Endothelial cell of umbilical vein (primary cell): ENCODE data around the gene DPP6. TPM values are rescaled to one million over a fixed set of nuclear protein-coding genes. Genes with fewer than 3 reads are reported as not detected.

Experiments used
- BruUV-seq: library from RNA; stranded (reverse); fragments of 400-500 nt; replicated peaks from 2 replicates; lab custom pipeline; 2021; lab: Mats Ljungman, UMichigan
- CTCF ChIA-PET: fragments of 300-600, 350-600 bp; sonication (Branson Sonifier 250); formaldehyde crosslinking; loops from one replicate; lab custom pipeline; 2021; ENCODE audit warnings: antibody characterized with exemption, inconsistent platforms; lab: Charles Lee
- POLR2A ChIA-PET: fragments of 300-600, 350-600 bp; sonication (Branson Sonifier 250); formaldehyde crosslinking; loops from one replicate; lab custom pipeline; 2021; ENCODE audit warnings: antibody characterized with exemption, inconsistent platforms; lab: Charles Lee
- DNase-seq: peaks from one replicate; pipeline ENCODE4 v3.0.0-alpha.2; 2011; ENCODE audit warnings: low read depth, low spot score
- FAIRE-seq: peaks from 2 replicates; lab custom pipeline; 2011; peaks lifted over from hg19 to GRCh38; lab: Jason Lieb, UNC
- H2AFZ ChIP-seq: 2 replicates; pipeline ENCODE4 v1.6.0; 2012; ENCODE audit warnings: low read depth, low read length, control low read depth, inconsistent platforms
- H3K27ac ChIP-seq: 2 replicates; pipeline ENCODE4 v1.5.1; 2011; ENCODE audit warnings: low read depth, mild to moderate bottlenecking, control low read depth, low read length, moderate library complexity; ENCODE audit not compliant: insufficient read depth
- H3K27me3 ChIP-seq, 2 experiments: 2 replicates each; pipeline versions ENCODE4 v1.6.0 to v1.6.1; 2011; ENCODE audit warnings: low read length in 2 of 2, mixed read lengths in 1 of 2; ENCODE audit not compliant: control insufficient read depth in 2 of 2, insufficient read depth in 2 of 2
- H3K36me3 ChIP-seq, 2 experiments: 2 replicates in 1 of 2; 3 replicates in 1 of 2; pipeline ENCODE4 v1.5.1; 2011; ENCODE audit warnings: low read length in 2 of 2, mild to moderate bottlenecking in 1 of 2, moderate library complexity in 1 of 2; ENCODE audit not compliant: control insufficient read depth in 2 of 2, insufficient read depth in 2 of 2; ENCODE audit errors: extremely low read depth in 1 of 2
- H3K4me1 ChIP-seq: 3 replicates; pipeline ENCODE4 v1.5.1; 2011; ENCODE audit warnings: mild to moderate bottlenecking, low read length; ENCODE audit not compliant: control insufficient read depth, insufficient read depth; ENCODE audit errors: extremely low read depth
- H3K4me2 ChIP-seq: 2 replicates; pipeline ENCODE4 v1.6.1; 2011; ENCODE audit warnings: low read length, control low read depth, mixed read lengths; ENCODE audit not compliant: insufficient read depth
- H3K4me3 ChIP-seq, 3 experiments: fragments of 200-600 bp in 1 of 3; sonication (generic), shearing (Covaris generic) in 1 of 3; replicated peaks in 1 of 3; 2 replicates each; pipeline ENCODE4 v1.5.1; 2011 to 2016; ENCODE audit warnings: control low read depth in 3 of 3, low read length in 3 of 3, mild to moderate bottlenecking in 2 of 3, inconsistent platforms in 1 of 3, low read depth in 1 of 3, moderate library complexity in 1 of 3; ENCODE audit not compliant: insufficient read depth in 1 of 3
- H3K79me2 ChIP-seq: 2 replicates; pipeline ENCODE4 v1.6.0; 2012; ENCODE audit warnings: low read length, inconsistent platforms; ENCODE audit not compliant: control insufficient read depth, insufficient read depth
- H3K9ac ChIP-seq: replicated peaks from 2 replicates; pipeline ENCODE3; 2011; ENCODE audit warnings: low read length, control low read depth; ENCODE audit not compliant: insufficient read depth; ENCODE audit errors: extremely low read depth
- H3K9me1 ChIP-seq: replicated peaks from 3 replicates; pipeline ENCODE4 v1.6.0; 2011; ENCODE audit warnings: mild to moderate bottlenecking, low read length; ENCODE audit not compliant: control insufficient read depth, insufficient read depth; ENCODE audit errors: extremely low read depth
- H3K9me3 ChIP-seq: replicated peaks from 2 replicates; pipeline ENCODE4 v1.5.1; 2012; ENCODE audit warnings: low read length, inconsistent platforms; ENCODE audit not compliant: control insufficient read depth, insufficient read depth
- H4K20me1 ChIP-seq: replicated peaks from 2 replicates; pipeline ENCODE3; 2011; ENCODE audit warnings: mild to moderate bottlenecking, low read length; ENCODE audit not compliant: control insufficient read depth, insufficient read depth; ENCODE audit errors: extremely low read depth
- EZH2 ChIP-seq: IDR thresholded peaks from 2 replicates; pipeline ENCODE4 v1.6.1; 2012; ENCODE audit warnings: borderline replicate concordance, low read depth, mild to moderate bottlenecking, moderate library complexity, low read length, inconsistent platforms; ENCODE audit not compliant: severe bottlenecking
- FOS ChIP-seq: IDR thresholded peaks from 2 replicates; pipeline ENCODE4 v1.6.1; 2011; ENCODE audit warnings: mild to moderate bottlenecking, low read length, moderate library complexity, borderline replicate concordance; ENCODE audit not compliant: insufficient read depth
- GATA2 ChIP-seq: IDR thresholded peaks from 2 replicates; pipeline ENCODE4 v1.7.0; 2011; ENCODE audit warnings: low read depth, mild to moderate bottlenecking, moderate library complexity, mixed read lengths, low read length; ENCODE audit not compliant: insufficient read length, insufficient read depth
- JUN ChIP-seq: IDR thresholded peaks from 2 replicates; pipeline ENCODE4 v1.6.1; 2011; ENCODE audit warnings: borderline replicate concordance, low read depth; ENCODE audit not compliant: insufficient read length, insufficient read depth
- MYC ChIP-seq: IDR thresholded peaks from one replicate; pipeline ENCODE4 v1.6.1; 2011; ENCODE audit warnings: mild to moderate bottlenecking, low read depth, low read length
- POLR2A ChIP-seq: IDR thresholded peaks from 2 replicates; pipeline ENCODE4 v1.6.1; 2012; ENCODE audit warnings: low read depth, mild to moderate bottlenecking, control low read depth, low read length
- POLR2AphosphoS5 ChIP-seq: IDR thresholded peaks from 2 replicates; pipeline ENCODE4 v1.6.1; 2012; ENCODE audit warnings: low read depth, mild to moderate bottlenecking, control low read depth, low read length, moderate library complexity; ENCODE audit not compliant: insufficient read depth
- dilution Hi-C: fragments of 300-500 bp; cut with MboI; formaldehyde crosslinking; loops from one replicate; pipeline ENCODE4 v1.15.0; 2019; ENCODE audit warnings: low sequenced_read_pairs; ENCODE audit not compliant: extremely low pct_ligation_motif_present
- intact Hi-C: fragments of 100-400 bp; cut with micrococcal nuclease; formaldehyde crosslinking; loops from one replicate; pipeline ENCODE4 v1.10.0; 2022
- polyA plus RNA-seq, 4 experiments: library from polyadenylated mRNA; depleted of rRNA in 3 of 4; stranded (reverse) in 3 of 4; unstranded in 1 of 4; fragments of >200 nt; gene quantifications; 2 replicates each; pipeline versions ENCODE4 v1.2.1 to v1.2.3, GENCODE V29; 2011 to 2012; ENCODE audit warnings: missing spikeins in 1 of 4
- total RNA-seq: library from RNA; stranded (reverse); gene quantifications from 2 replicates; pipeline ENCODE4 v1.2.3, GENCODE V29; 2021
- TF ChIP-seq, protein P1 (sequence below), 2 donors: IDR thresholded peaks; 1 replicate in 1 of 2; 2 replicates in 1 of 2; pipeline ENCODE4 v1.5.1; 2011; ENCODE audit warnings: low read length in 2 of 2, mild to moderate bottlenecking in 2 of 2, moderate library complexity in 2 of 2, control low read depth in 1 of 2, inconsistent platforms in 1 of 2, low read depth in 1 of 2; ENCODE audit not compliant: insufficient read depth in 1 of 2; ENCODE audit errors: extremely low read depth in 1 of 2
- TF ChIP-seq, protein P2 (sequence below): IDR thresholded peaks from 2 replicates; pipeline ENCODE4 v1.6.1; 2011; ENCODE audit not compliant: insufficient read depth, insufficient read length

The DPP6 gene
- total and polyA plus RNA-seq, 2 donors (not counting 3 experiments of a cell fraction or from before 2014, with no cell fraction given) = not detected

DNA sequence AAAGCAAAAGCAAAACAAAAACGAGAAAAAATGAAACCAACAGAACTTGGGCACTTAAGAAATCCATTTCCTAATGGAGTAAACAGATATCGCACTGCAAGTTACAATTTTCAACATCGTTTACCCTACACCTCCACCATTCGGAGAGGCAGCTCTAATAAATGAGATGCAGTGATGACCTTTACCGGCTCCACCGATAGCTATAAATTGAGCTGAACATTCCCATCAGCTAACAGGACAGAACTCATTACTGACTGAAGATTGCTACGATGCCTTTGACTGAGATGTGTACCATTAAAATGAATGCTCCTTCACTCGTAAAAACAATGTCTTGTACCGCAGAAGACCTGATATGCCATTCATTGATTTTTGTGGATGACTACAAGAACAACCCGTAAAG is 465.6 kb downstream of the DPP6 start:
- Histone ChIP-seq H3K27me3 (no peaks in the 10 kb centered on the region), H3K79me2 (no peaks in the 10 kb centered on the region), H3K4me2 (no peak overlapping the region), H3K27ac (no peak overlapping the region), H3K4me1 (no peaks in the 10 kb centered on the region), H3K4me3 (no peak overlapping the region), H2AFZ (no peak overlapping the region), H3K9ac (no peak overlapping the region), H3K36me3 (no peaks in the 10 kb centered on the region), H4K20me1 (no peaks in the 10 kb centered on the region), H3K9me3 (peaks cover 4% of the 10 kb centered on the region), H3K9me1 (no peaks in the 10 kb centered on the region)
- BruUV-seq = no TSS peak
- ChIA-PET POLR2A (no interaction called here), CTCF (no interaction called here)
- no peak for FAIRE-seq
- DNase-seq = no peak
- TF ChIP-seq, protein P1, sequence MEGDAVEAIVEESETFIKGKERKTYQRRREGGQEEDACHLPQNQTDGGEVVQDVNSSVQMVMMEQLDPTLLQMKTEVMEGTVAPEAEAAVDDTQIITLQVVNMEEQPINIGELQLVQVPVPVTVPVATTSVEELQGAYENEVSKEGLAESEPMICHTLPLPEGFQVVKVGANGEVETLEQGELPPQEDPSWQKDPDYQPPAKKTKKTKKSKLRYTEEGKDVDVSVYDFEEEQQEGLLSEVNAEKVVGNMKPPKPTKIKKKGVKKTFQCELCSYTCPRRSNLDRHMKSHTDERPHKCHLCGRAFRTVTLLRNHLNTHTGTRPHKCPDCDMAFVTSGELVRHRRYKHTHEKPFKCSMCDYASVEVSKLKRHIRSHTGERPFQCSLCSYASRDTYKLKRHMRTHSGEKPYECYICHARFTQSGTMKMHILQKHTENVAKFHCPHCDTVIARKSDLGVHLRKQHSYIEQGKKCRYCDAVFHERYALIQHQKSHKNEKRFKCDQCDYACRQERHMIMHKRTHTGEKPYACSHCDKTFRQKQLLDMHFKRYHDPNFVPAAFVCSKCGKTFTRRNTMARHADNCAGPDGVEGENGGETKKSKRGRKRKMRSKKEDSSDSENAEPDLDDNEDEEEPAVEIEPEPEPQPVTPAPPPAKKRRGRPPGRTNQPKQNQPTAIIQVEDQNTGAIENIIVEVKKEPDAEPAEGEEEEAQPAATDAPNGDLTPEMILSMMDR (IDR thresholded peaks at IDR 0.05; ENCODE audit: extremely low read depth in 1 of 2, insufficient read depth in 1 of 2, low read depth in 1 of 2, low read length in 2 of 2) = no peak
- no peak for TF ChIP-seq EZH2
- no peak for TF ChIP-seq POLR2AphosphoS5
- TF ChIP-seq, protein P2, sequence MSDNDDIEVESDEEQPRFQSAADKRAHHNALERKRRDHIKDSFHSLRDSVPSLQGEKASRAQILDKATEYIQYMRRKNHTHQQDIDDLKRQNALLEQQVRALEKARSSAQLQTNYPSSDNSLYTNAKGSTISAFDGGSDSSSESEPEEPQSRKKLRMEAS = no peak
- no peak for TF ChIP-seq POLR2A
- no peak for TF ChIP-seq JUN
- TF ChIP-seq GATA2 = no peak
- no peak for TF ChIP-seq FOS
- no peak for TF ChIP-seq MYC
- intact Hi-C loops = no loop called here
- dilution Hi-C loops = no loop called here
